ENCODE data around the gene MED22.

DNA sequence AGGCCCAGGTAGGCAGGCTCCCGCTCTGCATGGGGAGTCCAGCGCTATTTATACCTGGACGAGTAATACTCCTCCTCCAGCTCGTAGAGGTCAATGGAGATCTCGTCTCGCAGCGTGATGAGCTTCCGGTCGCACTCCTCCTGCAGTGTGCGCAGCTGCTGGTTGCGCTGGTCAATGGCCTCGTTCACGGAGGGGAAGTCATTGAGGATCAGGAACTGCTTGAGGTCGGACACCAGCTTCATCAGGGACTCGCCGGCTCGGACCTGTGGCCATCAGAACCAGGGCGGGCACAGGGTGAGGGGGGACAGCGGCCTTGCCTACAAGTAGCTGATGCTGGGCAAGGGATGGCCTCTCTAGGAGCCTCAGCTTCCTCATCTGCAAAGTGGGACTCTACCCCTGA is 3.9 kb downstream of the MED22 start:
- TF ChIP-seq, protein P1, sequence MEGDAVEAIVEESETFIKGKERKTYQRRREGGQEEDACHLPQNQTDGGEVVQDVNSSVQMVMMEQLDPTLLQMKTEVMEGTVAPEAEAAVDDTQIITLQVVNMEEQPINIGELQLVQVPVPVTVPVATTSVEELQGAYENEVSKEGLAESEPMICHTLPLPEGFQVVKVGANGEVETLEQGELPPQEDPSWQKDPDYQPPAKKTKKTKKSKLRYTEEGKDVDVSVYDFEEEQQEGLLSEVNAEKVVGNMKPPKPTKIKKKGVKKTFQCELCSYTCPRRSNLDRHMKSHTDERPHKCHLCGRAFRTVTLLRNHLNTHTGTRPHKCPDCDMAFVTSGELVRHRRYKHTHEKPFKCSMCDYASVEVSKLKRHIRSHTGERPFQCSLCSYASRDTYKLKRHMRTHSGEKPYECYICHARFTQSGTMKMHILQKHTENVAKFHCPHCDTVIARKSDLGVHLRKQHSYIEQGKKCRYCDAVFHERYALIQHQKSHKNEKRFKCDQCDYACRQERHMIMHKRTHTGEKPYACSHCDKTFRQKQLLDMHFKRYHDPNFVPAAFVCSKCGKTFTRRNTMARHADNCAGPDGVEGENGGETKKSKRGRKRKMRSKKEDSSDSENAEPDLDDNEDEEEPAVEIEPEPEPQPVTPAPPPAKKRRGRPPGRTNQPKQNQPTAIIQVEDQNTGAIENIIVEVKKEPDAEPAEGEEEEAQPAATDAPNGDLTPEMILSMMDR (IDR thresholded peaks at IDR 0.05; ENCODE audit: insufficient read depth, low read length, poor library complexity, severe bottlenecking) = no peak
- TF ChIP-seq EZH2phosphoT487 (conservative IDR thresholded peaks at IDR 0.05; ENCODE audit: low read length) = no peak

Data from SU-DHL-6 (cell line).